GM19043 (cell line): ENCODE results near the gene EIF1B.
A peak's percentile ranks its signal among the peaks of the same experiment; 100 is the strongest.
"Not testable (repeated sequence)": the region's sequence is repeated elsewhere in the genome, so short reads cannot be mapped to it uniquely, and the experiment has no call there.

Experiments
- ATAC-seq: cut with Tn5 transposase; IDR thresholded peaks from one replicate; pipeline ENCODE4 v1.9.1; 2021; ENCODE audit warnings: low read depth; ENCODE audit not compliant: unreplicated experiment

Gene EIF1B

GRCh38 chr3:40309418-40309924 lies at the start of gene EIF1B:
Gene EIF1B (plus strand): TSS chr3:40309707. CDS start chr3:40309942, 235 bp downstream.
- ATAC-seq = peak; percentile 92

- ATAC-seq = no peak
These were observed 47.2 kb upstream of the EIF1B start for GRCh38 chr3:40262331-40262730.

- no peak for ATAC-seq
These were observed 45.1 kb upstream of the EIF1B start for GRCh38 chr3:40264451-40264850.

GRCh38 chr3:40265181-40265580 lies 44.3 kb upstream of the EIF1B start:
- no peak for ATAC-seq

- no peak for ATAC-seq
These were observed 41.4 kb upstream of the EIF1B start for GRCh38 chr3:40267937-40268724.

GRCh38 chr3:40268802-40269524 lies 40.5 kb upstream of the EIF1B start:
- no peak for ATAC-seq

GRCh38 chr3:40278791-40279190 lies 30.7 kb upstream of the EIF1B start:
- ATAC-seq = no peak

- no peak for ATAC-seq
These were observed 27.5 kb upstream of the EIF1B start for GRCh38 chr3:40281995-40282394.

- not testable (repeated sequence) for ATAC-seq
These were observed 26.4 kb upstream of the EIF1B start for GRCh38 chr3:40283057-40283456.

- ATAC-seq = no peak
These were observed 22.3 kb upstream of the EIF1B start for GRCh38 chr3:40287248-40287647.

GRCh38 chr3:40290396-40290795 lies 19.1 kb upstream of the EIF1B start:
- no peak for ATAC-seq

GRCh38 chr3:40291471-40291870 lies 18.0 kb upstream of the EIF1B start:
- ATAC-seq = no peak

- no peak for ATAC-seq
These were observed 16.7 kb upstream of the EIF1B start for GRCh38 chr3:40292637-40293349.

GRCh38 chr3:40294434-40294833 lies 15.1 kb upstream of the EIF1B start:
- ATAC-seq = no peak

GRCh38 chr3:40298075-40298474 lies 11.4 kb upstream of the EIF1B start:
- ATAC-seq = no peak

- no peak for ATAC-seq
These were observed 10.3 kb upstream of the EIF1B start for GRCh38 chr3:40299130-40299720.

GRCh38 chr3:40299721-40300335 lies 9.7 kb upstream of the EIF1B start:
- ATAC-seq = no peak

- no peak for ATAC-seq
These were observed 6.7 kb upstream of the EIF1B start for GRCh38 chr3:40302784-40303183.

GRCh38 chr3:40304352-40304751 lies 5.2 kb upstream of the EIF1B start:
- ATAC-seq = no peak

GRCh38 chr3:40306336-40306735 lies 3.2 kb upstream of the EIF1B start:
- ATAC-seq = no peak
